HTERT RPE-1 (cell line): ENCODE results near the gene LYVE1.

Source experiments
- in situ Hi-C: fragments of 300-500 bp; cut with MboI; formaldehyde crosslinking; loops from 4 replicates; pipeline ENCODE4 v1.14.3; 2020; ENCODE audit warnings: low sequenced_read_pairs

Gene LYVE1

GRCh38 chr11:10592331-10592730 is 23.9 kb upstream of the LYVE1 start:
- in situ Hi-C loops, result no loop called here

- in situ Hi-C loops, result no loop called here
These were observed 23.3 kb upstream of the LYVE1 start for GRCh38 chr11:10591741-10592140.

DNA sequence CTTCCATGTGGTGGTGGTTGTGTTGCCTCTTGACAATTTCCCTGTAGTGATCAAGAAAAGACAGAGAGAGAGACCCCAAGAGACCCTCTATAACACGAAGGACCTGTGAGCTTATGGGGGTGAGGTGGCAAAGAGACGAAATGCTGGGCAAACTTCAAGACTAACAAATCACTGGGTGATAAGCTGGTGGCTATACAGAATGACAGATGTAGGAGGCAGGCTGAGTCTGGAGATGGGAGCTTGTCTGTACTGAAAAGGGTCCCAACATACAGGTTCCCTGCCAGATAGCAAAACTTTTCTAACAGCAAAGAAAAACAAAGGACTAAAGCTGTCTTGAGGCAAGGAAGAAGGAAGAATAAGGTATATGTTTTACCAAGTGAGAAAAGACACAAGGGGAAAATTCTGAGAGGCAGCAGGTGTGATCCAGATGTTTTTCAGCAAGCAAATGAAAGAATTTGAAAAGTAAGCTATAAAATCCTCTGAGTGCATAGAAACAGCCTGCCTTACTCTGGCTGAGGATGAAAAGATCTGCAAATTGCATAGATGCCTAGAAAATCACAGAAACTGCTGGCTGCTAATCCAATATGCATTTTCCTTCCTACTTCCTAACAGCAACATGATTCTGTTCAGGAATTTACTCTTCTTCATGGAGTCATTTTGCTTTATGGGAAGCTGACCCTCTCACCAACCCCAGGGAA is 21.9 kb upstream of the LYVE1 start:
- in situ Hi-C loops, result no loop called here

DNA sequence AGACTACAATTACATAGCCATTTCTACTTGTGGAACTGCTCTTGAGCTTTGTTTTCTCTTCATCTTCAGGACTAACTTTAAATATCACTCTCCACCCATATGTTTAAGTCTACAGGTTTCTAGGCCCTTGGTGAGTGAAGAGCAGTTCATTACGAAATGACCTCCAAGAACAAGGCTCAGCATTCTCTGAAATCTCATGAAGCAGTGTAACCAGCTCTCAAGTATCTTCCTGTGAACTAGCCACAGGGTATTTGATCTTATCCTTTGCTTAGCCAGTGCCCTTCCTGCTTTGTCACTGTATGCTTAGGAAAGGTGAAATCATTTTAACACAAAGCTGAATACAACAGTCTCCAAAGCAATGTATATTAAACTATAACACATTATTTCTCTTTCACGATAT is 20.4 kb upstream of the LYVE1 start:
- in situ Hi-C loops, result no loop called here

DNA sequence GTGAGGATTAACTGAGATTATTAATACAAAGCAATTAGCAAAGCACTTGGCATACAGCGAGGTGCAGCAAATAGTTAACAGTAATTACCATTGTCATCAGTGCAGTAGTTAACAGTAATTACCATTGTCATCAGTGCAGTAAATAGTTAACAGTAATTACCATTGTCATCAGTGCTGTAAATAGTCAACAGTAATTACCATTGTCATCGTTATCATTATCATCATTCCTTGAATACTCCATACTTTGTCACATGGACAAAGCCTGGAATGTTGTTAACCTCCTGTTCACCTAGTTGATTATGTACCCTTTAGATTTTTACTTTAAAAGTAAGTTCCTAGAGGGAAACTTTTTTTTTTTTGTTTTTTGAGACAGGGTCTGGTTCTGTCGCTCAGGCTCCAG is 19.5 kb upstream of the LYVE1 start:
- in situ Hi-C loops, result no loop called here

- in situ Hi-C loops, result no loop called here
These were observed 18.9 kb upstream of the LYVE1 start for GRCh38 chr11:10587388-10587787.

GRCh38 chr11:10584071-10584501 is 15.6 kb upstream of the LYVE1 start:
- in situ Hi-C loops, result no loop called here

- in situ Hi-C loops, result no loop called here
These were observed 13.1 kb upstream of the LYVE1 start for GRCh38 chr11:10581481-10582019.

DNA sequence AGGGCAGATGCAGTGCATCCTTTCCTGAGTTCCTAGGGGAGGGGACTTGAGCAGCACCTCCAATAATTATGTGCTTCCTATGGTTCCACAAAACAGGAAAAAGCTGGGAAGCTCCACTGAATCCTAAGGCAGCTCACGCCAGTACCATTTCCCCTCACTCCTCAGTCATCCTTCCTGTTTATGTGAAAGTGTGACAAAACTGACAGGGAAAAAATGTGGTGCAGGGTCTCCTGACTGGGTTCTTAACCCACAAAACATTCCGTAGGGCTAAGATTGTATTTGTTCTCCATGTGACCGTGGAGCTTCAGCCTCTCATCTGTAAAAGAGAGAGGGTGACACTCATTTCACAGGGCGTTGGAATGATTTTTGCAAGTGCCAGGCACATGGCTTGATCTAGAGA is 12.2 kb upstream of the LYVE1 start:
- in situ Hi-C loops, result no loop called here

DNA sequence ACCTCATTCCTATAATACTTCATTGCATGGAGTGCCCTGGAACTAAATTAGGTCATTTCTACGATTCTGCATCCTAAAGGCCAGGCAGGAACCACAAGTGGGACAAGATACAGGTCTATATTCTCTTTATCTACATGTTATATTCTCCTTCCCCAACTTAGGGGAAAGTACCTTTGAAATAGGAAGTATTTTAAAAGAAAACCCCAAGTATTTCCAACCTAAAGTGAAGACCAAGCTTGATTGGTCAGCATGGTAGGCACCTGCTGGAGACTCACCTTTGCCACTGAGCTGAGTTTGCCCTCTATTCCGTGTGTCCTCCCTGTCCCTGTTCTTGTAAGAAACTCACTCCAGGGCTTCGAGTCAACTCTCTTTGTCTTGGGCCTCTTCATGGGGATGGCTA is 11.2 kb upstream of the LYVE1 start:
- in situ Hi-C loops, result no loop called here

DNA sequence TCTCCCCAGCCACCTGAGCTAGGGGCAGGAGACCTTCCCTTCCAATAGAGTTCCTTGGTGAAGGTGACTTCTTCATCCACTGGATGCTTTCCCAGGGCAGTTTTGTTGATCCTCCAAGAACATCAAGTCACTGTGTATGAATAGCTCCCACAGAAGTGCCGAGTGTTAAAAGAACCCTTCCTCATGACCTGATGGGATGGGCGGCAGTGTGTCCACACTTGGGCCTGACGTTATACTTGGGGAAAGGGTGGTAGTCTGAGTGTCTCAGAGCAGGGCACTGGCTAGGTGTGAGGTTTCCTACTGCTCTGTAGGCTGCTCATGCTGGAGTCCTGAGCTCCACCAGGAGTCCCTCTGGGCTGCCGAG is 7.6 kb upstream of the LYVE1 start:
- in situ Hi-C loops, result no loop called here

GRCh38 chr11:10575346-10576034 is 7.0 kb upstream of the LYVE1 start:
- in situ Hi-C loops, result no loop called here

GRCh38 chr11:10573556-10573955 is 5.1 kb upstream of the LYVE1 start:
- in situ Hi-C loops, result no loop called here

- in situ Hi-C loops, result no loop called here
These were observed 4.6 kb upstream of the LYVE1 start for GRCh38 chr11:10573028-10573427.

DNA sequence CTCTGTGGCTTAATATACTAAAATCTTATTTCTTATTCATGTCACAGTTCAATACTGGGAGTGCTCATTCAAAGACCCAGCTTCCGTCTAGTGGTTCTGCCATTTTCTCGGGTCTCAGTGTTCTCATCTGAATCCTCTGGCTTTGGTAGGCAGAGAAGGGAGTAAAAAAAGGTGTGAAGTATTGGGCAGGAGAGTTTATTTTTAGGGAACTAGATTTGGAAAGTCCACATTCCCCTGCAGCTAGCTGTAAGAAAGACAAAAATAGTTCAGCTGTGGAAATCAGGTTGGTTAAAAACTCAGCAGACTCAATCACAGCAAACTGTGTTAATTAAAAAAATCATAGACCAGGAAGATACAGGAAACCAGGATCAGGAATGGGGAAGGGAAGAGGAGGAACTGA is 4.1 kb upstream of the LYVE1 start:
- in situ Hi-C loops, result no loop called here

- in situ Hi-C loops, result no loop called here
These were observed 1.0 kb downstream of the LYVE1 start for GRCh38 chr11:10567446-10567845.

DNA sequence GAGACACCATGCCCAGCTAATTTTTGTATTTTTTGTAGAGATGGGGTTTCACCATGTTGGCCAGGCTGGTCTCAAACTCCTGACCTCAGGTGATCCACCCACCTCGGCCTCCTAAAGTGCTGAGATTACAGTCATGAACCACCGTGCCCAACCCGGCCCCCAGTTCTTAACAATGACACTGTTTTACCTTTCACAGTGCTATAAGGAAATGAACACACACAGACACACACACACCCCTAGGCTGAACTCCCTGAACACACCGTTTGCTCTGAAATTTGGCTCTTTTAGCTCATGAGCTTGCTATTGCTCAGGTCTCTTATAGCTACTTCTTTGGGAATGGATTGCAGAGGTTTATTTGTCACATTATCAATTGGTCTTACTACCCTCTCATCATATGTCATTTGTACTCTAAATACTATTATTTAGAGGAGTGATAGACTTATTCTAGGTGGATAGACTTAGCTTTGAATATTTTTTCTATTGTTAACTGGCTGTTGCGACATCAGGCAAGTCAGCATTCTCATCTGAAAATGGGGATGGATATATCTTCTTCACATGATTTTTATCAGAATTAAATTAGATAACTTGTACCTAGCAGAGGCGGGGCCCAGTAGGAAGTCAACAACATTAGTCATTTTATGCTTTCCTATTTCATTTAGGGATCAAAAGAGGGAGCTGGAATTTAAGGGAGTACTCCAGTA is 2.1 kb downstream of the LYVE1 start:
- in situ Hi-C loops, result no loop called here

- in situ Hi-C loops, result no loop called here
These were observed 3.0 kb downstream of the LYVE1 start for GRCh38 chr11:10565493-10565892.

DNA sequence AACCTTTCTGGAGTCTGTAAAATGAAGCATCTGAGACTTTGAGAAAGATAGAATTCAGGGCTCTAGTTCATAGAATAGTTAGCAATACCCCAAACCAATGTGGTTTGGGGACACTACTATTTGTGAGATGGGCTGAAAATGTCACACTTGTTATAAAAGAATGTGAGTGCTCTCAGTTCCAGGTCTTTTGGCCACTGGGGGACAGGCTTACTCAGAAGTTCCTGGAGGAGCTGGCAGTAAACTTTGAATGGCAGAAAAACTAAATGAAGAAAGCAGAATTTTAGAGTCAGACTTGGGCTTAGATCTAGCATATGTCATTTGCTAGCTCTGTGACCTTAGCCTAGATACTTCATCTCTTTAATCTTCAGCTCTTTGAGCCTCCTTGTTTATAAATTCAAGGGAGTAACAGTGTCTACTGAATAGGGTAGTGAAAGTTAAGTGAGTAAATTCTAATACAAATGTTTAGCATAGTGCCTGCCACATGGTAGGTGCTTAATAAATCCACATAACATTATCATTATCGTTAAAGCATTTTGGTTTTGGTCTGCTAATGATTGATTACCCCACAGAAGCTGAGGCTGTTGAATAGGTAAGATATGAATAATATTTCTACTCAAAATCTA is 3.7 kb downstream of the LYVE1 start:
- in situ Hi-C loops, result no loop called here

DNA sequence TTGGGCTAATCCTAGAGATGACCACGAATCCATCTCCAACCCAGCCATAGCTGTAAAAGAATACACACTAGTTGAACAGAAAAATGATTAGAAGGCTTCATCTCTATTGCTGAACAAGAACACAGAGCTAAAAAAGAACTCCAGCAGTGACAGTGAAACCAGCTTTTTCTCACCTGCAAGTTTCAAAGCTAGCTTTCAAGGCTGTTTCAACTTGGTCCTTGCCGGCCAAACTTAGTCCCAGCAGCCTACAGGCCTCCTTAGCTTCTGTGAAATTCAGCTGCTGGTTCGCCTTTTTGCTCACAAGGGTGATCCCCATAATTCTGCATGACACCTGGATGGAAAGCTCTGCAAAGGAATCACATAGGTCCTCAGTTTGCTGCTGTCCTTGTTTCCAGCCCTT is 4.4 kb downstream of the LYVE1 start:
- in situ Hi-C loops, result no loop called here

GRCh38 chr11:10561947-10562346 is 6.5 kb downstream of the LYVE1 start:
- in situ Hi-C loops, result no loop called here
